ENCODE measurements around the gene CCL26.
A peak's percentile ranks its signal among the peaks of the same experiment; 100 is the strongest.
"Not testable (repeated sequence)": the region's sequence is repeated elsewhere in the genome, so short reads cannot be mapped to it uniquely, and the experiment has no call there.

CCL26 gene

DNA sequence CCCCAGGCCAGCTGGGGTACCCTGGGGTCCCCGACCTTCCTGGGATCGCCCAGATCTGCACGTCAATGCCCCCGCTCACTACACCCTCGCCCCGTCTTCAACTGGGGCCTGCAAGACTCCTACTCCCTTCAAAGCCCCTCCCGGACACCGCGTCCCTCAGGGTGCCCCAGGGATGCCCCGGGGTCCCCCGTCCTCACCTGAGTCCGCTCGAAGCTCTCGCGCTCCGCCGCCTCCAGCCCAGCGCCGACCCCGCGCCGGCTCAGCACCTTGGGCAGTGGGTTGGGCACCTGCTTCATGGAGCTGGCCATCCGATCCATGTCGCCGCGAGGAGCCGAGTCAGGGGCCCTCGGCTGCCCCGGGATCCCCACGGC, 33.4 kb downstream of the CCL26 start, which contains the start of gene HIP1:
HIP1 (minus strand) TSS at position 338 of the 371 bp plus-strand sequence; CDS start at position 317, 21 bp downstream.
- no peak for DNase-seq

DNA sequence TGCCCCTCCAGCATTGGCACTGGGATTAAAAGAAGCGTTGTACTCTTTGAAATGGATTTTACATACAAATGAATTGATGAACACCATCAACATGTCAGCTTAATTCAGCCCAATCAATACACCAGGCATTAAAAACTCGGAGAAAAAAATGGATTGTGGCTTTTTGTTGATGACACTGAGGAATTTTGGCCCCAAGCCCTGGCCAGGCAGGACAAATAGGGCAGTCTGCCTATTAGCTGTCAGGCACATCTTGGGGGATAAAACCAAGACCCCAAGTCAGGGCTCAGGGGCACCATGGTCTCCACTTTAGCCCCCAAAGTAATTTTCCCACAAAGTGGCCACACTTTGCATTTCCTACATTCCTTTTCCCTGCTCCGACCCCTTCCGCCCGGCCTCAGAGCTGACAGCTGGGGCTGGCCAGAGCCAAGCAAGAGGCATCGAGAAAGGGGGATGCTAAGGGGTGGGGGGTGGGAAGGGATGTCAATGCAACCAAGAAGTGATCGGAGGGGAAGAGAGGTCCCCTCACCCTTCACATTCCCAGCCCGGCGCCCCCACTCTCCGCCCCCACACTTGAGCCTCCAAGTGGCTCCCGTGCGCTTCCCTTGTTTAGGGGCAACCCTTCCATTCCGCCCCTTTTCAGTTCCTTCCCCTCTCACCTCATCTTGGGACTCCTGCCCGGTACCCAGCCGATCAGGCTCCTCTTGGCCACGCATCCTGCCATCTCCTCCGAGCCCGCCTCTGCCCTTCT, 34.0 kb downstream of the CCL26 start:
- no peak for DNase-seq

DNA sequence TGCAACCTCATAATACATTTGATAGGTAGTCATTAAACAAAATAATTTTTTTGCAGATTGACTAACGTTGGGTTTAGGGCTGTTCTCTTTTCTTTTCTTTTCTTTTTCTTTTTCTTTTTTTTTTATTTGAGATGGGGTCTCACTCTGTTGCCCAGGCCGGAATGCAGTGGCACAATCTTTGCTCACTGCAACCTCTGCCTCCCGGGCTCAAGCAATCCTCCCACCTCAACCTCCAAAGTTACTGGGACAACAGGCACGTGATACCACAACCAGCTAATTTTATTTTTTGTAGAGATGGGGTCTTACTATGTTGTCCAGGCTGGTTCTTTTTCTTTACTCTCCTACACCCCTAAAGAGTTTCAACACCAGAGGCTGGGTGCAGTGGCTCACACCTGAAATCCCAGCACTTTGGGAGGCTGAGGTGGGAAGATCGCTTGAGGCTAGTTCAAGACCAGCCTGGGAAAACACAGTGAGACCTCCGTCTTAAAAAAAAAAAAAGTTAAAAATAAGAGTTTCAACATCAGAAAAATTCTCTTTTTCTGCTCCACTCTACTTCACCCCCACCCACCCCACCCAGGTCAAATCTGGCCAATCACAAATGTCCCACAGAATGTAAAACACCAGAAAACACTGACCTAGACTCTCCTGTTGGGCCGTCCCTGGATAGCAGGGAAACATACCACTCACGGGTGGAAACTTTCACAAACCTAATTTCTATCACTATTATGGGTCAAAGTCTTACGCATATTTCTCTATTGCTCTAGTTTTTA, 36.2 kb downstream of the CCL26 start:
- DNase-seq, result no peak

GRCh38 chr7:75734586-75735458, 37.2 kb downstream of the CCL26 start:
- no peak for DNase-seq

DNA sequence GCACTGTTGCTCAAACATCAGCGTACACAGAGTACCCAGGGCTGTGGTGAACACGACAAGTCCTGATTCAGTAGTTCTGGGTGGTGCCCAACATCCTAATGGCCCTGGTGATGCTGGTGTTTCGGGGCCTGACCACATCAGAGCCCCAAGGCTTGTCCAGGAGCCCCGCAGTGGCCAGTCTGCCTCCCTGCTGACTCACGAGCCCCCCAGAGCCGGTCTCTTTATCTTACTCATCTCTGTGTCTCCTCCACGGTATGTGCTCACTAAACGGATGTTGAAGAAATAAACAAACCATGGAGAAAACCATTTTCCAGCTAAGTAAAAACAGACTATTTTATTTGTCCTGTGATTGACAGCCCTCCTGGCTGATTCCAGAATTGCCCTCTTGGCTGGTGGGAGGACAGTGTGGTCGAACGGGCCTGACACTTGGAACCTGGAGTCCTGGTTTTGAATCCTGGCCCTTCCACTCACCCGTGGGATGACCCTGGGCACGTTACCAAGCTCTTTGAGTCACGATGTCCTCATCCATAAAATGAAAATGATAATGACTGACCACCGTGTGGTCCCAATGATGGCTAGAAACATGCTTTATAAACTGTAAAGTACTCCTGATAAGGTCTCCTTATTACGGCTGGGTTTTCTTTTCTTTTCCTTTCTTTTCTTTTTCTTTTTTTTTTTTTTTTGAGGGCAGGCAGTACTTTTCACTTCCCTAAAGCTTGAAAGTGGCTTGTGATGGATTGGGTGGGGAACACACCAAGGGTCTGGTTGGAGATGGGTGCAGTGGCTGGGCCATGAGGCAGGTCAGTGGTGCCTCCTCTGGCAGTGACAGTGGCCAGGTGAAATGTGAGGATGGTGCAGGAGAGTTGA, 39.0 kb downstream of the CCL26 start:
- no peak for DNase-seq

- DNase-seq, result no peak
Measured at GRCh38 chr7:75732016-75732521, 39.9 kb downstream of the CCL26 start.

DNA sequence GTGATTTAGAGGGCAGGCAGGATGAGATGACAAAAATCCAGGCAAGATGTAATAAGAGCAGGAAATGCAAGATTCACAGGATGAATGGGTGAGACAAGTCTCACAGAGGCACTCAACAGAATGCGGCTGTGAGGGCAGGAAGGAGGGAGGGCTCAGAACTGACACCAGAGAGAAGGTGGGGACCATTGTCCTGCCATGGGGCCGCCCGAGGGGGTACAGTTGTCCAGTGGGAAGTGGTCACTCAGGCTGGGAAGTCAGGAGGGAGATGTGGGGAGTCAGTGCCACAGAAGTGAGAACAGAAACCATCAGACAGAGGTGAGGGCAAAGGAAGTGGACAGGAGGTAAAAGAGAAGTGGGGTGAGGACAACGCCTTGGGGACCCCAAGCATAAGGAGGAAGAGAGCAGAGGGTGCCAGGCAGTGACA, 42.1 kb downstream of the CCL26 start:
- no peak for DNase-seq

DNA sequence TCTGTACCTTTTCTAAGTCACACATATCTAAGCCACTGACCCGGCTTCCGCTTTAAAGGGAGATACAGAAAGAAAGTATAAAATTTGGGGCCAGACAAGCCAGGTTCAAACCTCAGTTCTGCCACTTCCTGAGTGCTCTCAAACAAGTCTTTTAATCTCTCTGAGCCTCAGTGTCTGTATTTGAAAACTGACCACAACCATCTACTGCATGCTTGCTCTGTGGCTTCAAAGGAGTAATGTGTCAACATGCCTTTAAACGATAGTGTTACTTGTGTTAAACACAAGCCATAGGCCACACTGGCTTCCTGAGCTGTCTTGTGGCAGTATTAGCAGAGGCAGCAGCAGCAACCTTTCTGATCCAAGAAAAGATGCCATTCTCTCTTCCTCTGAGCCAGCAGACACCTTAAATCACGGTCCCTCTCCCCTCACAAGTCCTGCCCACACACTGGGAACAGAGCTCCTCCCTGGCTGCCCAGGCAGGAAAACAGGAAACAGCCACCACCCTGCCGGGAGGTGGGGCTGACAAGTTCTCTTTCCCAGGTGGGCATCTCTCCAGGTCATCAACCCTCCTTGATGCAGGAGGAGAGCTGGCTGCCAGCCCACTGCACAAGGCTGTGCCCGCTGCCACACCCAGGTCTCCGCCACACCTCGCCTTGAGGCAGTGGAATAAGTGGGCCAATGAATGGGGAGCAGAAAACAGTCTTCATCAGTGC, 44.0 kb downstream of the CCL26 start:
- peak; percentile 92 for DNase-seq

DNA sequence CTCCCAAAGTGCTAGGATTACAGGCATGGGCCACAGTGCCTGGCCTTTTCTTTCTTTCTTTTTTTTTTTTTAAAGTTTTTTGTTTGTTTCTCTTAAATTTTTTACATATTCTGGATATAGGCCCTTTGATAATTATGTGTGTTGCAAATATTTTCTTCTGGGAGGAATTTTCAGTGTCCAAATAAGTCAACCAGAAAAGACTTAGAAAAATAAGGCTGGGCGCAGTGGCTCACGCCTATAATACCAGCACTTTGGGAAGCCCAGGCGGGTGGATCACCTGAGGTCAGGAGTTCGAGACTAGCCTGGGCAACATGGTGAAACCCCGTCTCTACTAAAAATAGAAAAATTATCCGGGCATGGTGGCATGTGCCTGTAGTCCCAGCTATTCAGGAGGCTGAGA, 44.7 kb downstream of the CCL26 start:
- DNase-seq, result not testable (repeated sequence)

- DNase-seq, result no peak
Measured at GRCh38 chr7:75725306-75725705, 46.7 kb downstream of the CCL26 start.

DNA sequence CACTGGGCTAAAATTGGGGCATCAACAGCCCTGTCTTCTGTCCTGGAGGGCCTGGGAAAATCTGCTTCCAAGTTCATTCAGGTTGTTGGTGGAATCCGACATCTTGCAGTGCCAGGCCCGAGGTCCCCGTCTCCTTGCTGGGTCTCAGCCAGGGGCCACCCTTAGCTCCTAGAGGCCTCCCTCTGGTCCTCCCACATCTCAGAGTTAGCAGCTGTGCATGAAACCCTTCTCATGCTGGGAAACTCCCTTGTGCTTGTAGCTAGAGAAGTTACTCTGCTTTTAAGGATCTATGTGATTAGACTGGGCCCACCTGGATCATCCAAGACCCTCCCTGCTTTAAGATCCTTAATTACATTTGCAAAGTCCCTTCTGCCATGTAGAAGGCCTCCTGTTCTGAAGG, 48.6 kb downstream of the CCL26 start:
- no peak for DNase-seq

DNA sequence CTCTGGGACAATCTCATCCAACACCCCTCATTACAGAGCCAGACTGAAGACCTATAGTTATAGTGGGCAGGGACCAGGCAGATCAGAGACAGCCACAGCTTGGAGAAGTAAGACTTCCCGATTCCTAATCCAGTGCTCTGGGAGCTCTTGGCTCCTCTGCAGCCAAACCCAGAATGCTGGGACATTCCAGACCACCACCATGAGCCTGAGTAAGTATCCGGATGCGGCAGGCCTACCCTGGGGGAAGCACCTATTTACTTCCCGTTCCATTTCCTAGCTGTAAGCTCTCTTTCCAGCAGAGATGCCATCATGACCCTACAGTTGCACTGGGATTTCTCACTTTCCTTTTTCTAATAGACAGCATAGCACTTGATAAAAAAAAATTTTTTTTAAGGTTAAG, 49.6 kb downstream of the CCL26 start:
- DNase-seq, result no peak

DNA sequence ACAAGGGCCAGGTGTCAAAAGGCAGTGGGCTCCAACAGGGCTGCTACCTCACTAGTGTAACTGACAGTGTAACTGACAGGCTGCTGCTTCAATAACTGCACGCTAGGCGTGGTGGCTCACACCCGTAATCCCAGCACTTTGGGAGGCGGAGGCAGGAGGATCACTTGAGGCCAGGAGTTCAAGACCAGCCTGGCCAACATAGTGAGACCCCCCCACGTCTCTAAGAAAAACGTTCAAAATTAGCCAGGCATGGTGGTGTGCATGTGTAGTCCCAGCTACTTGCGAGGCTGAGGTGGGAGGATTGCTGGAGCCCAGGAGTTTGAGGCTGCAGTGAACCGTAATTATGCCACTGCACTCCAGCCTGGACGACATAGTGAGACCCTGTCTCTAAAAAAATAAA, 50.1 kb downstream of the CCL26 start:
- DNase-seq, result not testable (repeated sequence)

DNA sequence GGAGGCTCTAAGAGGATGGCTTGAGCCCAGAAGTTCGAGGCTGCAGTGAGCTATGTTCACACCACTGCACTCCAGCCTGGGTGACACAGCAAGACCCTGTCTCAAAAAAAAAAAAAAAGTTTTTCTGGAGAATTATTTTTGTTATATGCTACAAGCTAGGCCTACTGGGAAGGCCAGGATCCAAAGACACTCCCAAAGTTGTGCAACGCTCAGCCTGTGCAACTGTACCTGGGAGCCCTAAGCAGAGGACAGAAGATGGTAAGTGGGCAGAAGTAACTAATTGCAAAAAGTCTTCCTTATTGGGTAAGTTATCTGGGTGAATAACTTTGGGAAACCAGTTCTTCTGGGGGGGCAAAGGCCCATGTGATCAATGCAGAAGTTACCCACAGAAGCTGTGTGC, 50.6 kb downstream of the CCL26 start:
- no peak for DNase-seq

GRCh38 chr7:75719626-75720025, 52.4 kb downstream of the CCL26 start:
- DNase-seq, result no peak

Measured in NCI-H1105 (cell line).